A204.1 (cell line): ENCODE results near the gene ANKRD13D.

Source experiments
- FAIRE-seq: peaks from 2 replicates; lab custom pipeline; 2012; peaks lifted over from hg19 to GRCh38; lab: Jason Lieb, UNC

Gene ANKRD13D

DNA sequence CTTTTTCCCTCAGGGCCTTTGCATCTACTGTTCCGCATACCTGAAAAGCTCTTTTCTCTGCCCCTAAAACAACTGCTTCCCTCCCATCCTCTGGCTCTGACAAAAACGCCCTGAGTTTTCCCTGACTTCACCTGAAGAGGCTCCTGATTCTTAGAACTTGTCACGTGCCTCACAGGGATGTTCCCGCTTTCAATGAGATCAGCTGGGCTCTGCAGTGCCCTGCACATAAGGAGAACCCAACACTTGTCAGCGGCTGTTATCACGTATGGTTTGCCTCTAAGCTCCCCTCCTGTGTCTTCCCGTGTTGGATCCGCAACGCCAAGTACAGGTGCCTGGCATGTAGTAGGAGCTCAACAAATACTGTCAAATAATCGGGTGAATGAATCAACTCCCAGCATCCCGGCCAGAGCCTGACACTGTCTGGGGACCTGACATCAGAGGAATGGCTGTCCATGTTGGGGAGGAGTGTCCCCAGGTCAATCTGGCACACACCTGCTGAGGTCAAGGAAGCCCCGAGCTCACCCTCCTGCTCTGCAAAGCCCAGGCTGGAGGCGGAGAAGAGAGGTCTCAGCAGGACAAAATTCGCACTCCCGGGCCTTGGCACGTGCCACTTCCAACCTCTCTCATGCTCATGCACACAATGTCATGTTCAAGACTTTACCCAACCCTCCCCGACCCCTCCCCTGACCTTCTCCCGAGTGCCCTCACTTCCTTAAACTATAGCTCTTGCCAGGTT is 27.0 kb upstream of the ANKRD13D start:
- FAIRE-seq = no peak

DNA sequence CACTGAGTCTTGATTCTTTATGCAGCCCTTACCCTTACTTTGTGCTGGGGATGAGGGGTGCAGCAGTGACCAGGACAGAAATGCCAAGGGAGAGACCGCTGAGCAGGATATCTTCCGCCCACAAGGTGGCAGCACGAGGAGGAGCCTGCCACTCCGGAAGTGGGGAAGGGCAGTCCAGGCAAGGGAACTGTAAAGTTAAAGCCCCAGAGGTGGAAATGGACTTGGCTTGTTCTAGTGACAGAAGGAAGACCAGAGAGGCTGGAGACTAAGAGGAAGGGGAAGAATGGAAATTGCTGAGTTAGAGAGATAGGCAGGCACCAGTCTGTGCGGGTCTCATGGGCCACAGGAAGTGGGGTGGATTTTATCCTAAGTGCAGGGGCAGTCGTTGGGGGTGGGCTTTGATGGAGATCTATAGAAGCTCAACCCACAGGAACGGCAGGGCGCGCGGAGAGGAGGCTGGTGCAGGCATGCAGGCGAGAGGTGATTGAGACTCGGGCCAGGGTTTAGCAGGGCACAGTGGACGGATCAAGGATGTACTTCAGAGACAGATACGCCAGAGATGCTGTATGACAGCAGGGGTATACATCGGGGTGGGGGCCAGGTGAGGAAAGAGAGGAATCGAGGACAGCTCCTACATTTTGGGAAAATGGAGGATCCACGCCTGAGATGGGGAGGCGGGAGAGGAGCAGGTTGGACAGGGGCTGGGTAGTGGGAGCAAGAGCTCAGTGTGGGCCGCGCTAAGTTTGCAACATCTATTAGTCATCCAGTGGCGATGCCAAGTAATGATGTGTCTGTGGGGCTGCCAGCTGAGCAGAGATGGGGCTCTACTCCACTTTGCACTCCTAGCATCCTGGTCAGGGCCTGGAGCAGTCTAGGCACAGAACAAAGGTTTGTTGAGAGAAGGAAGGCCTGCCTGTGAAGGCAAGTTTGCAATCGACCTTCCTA is 26.1 kb upstream of the ANKRD13D start:
- no peak for FAIRE-seq

- no peak for FAIRE-seq
Measured at GRCh38 chr11:67264260-67264659, 24.8 kb upstream of the ANKRD13D start.

- FAIRE-seq = no peak
Measured at GRCh38 chr11:67264877-67265632, 24.0 kb upstream of the ANKRD13D start.

- FAIRE-seq = no peak
Measured at GRCh38 chr11:67265633-67266448, 23.3 kb upstream of the ANKRD13D start.

- no peak for FAIRE-seq
Measured at GRCh38 chr11:67266449-67267187, 22.5 kb upstream of the ANKRD13D start, which contains the start of gene GRK2. Gene GRK2 (plus strand): TSS chr11:67266473. CDS start chr11:67266700, 227 bp downstream.

DNA sequence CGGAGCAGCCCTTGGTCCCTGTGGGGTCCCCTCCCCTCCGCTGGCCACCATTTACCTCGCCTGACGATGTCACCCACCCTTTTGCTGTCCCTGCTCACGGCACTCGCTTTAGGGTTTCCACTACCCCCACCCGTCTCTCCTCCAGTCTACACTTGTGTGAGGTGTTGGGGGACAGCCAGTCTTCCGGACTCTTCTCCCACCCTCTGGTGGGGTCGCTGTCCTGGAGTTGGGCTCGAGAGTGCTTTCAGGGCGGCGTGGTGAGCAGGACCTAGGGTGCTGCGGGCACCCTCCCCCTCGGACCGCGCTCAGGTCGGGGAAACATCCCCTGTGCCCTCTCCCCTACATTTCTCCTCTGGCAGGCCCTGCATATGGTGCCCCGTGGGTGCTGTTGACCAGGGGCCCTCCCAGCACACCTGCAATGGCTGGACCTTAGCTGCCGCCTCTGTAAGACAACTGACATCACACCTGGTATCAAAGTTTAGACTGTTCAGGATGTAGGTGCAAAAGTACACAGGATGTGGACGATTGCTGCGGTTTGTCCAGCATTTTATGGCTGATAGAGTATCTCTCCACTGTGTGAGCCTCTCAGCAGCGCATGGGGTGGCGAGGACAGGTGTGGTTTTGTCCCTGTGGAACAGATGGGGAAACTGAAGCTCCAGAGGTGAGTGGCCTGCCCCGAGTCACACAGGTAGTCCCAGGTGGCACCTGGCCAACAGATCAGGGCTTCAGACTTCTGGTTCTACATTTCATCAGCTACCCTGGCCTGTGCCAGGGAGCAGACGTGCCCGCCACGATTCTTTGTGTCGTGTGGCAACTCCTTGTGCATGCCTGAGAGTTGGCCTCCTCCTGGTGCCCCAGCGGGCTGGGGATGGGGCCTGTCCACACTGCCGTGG is 21.7 kb upstream of the ANKRD13D start:
- no peak for FAIRE-seq

GRCh38 chr11:67268081-67268961 is 20.8 kb upstream of the ANKRD13D start:
- FAIRE-seq = no peak

DNA sequence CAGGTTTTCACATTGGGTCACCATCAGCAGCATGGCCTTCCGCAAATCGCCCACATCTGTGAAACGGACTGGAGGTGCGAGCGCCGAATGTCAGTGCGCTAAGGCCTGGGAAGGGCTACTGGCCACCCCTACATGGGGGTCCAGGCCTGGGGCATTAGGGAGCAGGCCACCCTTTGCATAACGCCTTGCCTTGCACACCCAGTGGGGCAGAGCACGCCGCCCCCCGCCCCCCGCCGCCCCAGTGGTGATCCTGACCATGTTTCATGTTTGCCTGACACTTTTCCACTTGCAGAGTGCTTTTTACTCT is 20.2 kb upstream of the ANKRD13D start:
- FAIRE-seq = no peak

- no peak for FAIRE-seq
Measured at GRCh38 chr11:67269401-67270255, 19.5 kb upstream of the ANKRD13D start.

- FAIRE-seq = no peak
Measured at GRCh38 chr11:67270256-67271204, 18.6 kb upstream of the ANKRD13D start.

GRCh38 chr11:67271205-67271540 is 17.9 kb upstream of the ANKRD13D start:
- FAIRE-seq = no peak

DNA sequence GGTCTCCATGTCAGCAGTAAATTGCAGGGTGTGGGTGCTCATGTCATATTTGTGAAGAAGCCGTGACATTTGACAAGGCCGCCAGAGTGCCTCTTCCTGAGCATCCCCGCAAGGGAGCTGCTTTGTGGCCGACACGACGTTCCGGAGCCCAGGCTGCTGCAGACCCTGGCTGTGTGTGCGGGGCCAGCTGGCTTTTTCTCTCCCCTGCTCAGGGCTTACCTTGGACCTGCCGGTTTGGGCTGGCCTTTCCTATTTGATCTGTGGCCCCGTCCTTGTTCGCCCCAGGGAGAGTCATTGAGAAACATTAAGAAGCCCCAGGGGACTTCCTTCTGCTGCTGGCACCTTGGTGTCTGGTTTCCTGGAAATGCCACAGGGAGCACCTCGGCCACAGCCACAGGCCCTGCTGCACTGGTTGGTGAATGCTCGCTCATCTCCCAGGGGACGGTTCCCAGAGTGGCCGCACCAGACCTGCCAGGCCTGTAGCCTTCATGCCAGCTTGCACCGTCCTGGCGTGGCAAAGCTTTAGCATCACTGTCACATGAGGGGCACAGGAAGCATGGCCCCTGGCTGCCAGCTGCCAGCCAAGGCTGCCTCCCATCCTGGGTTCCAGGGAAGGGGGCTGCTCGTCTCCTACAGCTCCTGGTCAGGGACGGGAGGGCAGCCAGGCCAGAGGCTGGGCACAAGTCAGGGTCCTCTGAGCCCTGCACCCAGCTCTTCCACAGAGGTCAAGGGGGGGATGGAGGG is 17.4 kb upstream of the ANKRD13D start:
- FAIRE-seq = no peak

GRCh38 chr11:67272327-67273259 is 16.5 kb upstream of the ANKRD13D start:
- no peak for FAIRE-seq
